ENCODE measurements around the gene TIPARP.

Gene TIPARP

DNA sequence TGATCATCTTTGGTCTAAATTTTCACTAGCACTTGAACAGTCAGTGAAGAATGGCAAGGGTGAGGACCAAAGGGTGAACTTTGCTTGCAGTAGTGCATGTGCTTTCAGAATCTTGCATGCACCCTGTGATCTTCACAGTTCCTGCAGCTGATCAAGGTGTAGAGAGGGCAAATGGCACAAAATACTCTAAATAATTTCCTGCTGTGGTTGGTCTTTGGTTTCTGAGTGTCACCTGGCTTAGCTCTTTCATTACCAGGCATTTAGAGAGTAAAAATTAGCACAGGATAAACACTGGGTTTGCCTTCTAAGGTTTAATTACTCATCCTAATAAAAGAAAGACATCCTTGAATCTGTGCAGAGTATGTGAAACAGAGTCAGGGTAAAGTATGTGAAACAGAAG, 11.4 kb downstream of the TIPARP start:
- Histone ChIP-seq H3K9me3 (ENCODE audit: insufficient read depth, low read depth, low read length) (no peaks in the 10 kb centered on the region), H3K4me2 (ENCODE audit: low read depth, low read length, poor library complexity, severe bottlenecking) (peak overlapping the region; percentile 41), H3K79me2 (ENCODE audit: insufficient read depth, low read length) (peaks cover 73% of the 10 kb centered on the region), H3F3A (ENCODE audit: low read depth) (no peaks in the 10 kb centered on the region), H3K4me3 (ENCODE audit: low read length, poor library complexity, severe bottlenecking) (peak overlapping the region; percentile 19), H2AFZ (ENCODE audit: low read length) (no peak overlapping the region), H3K27me3 (ENCODE audit: insufficient read depth, low read length, poor library complexity, severe bottlenecking) (no peaks in the 10 kb centered on the region), H4K20me1 (ENCODE audit: insufficient read depth, low read length, poor library complexity, severe bottlenecking) (peaks cover 45% of the 10 kb centered on the region), H3K9me2 (replicated peaks; ENCODE audit: low read depth, low read length) (no peaks in the 10 kb centered on the region), H3K36me3 (ENCODE audit: insufficient read depth, low read length) (no peaks in the 10 kb centered on the region), H3K4me1 (ENCODE audit: insufficient read depth, low read length, poor library complexity, severe bottlenecking) (peaks cover 56% of the 10 kb centered on the region), H3K9ac (ENCODE audit: low read depth, low read length, poor library complexity, severe bottlenecking) (no peak overlapping the region)
- TF ChIP-seq, protein P1, sequence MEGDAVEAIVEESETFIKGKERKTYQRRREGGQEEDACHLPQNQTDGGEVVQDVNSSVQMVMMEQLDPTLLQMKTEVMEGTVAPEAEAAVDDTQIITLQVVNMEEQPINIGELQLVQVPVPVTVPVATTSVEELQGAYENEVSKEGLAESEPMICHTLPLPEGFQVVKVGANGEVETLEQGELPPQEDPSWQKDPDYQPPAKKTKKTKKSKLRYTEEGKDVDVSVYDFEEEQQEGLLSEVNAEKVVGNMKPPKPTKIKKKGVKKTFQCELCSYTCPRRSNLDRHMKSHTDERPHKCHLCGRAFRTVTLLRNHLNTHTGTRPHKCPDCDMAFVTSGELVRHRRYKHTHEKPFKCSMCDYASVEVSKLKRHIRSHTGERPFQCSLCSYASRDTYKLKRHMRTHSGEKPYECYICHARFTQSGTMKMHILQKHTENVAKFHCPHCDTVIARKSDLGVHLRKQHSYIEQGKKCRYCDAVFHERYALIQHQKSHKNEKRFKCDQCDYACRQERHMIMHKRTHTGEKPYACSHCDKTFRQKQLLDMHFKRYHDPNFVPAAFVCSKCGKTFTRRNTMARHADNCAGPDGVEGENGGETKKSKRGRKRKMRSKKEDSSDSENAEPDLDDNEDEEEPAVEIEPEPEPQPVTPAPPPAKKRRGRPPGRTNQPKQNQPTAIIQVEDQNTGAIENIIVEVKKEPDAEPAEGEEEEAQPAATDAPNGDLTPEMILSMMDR (conservative IDR thresholded peaks at IDR 0.05; ENCODE audit: low read length), result no peak
- no peak for TF ChIP-seq EZH2phosphoT487 (IDR thresholded peaks at IDR 0.05; ENCODE audit: borderline replicate concordance)

DNA sequence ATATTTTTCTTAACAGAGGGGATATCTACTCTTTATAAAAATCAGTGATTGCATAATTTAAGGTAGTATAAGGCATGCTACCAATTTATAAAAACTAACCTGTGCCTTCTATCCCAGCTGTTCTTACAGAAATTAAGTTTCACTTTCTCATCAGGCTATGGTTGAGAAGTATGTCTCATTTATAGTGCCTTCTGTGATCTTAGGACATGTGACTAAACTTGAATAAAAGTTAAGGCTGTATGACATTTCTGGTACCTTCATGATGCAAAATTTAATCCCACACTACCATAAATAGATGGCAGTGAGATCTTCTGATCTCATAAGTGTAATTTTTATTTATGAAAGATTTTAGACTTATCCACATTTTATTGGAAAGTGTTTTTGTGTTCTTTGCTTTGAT, 12.6 kb downstream of the TIPARP start:
- Histone ChIP-seq H4K20me1 (ENCODE audit: insufficient read depth, low read length, poor library complexity, severe bottlenecking) (peaks cover 34% of the 10 kb centered on the region), H3K4me2 (ENCODE audit: low read depth, low read length, poor library complexity, severe bottlenecking) (peak overlapping the region; percentile 41), H3F3A (ENCODE audit: low read depth) (no peaks in the 10 kb centered on the region), H3K4me1 (ENCODE audit: insufficient read depth, low read length, poor library complexity, severe bottlenecking) (peaks cover 43% of the 10 kb centered on the region), H3K36me3 (ENCODE audit: insufficient read depth, low read length) (no peaks in the 10 kb centered on the region), H2AFZ (ENCODE audit: low read length) (no peak overlapping the region), H3K9me3 (ENCODE audit: insufficient read depth, low read depth, low read length) (no peaks in the 10 kb centered on the region), H3K9ac (ENCODE audit: low read depth, low read length, poor library complexity, severe bottlenecking) (no peak overlapping the region), H3K9me2 (replicated peaks; ENCODE audit: low read depth, low read length) (no peaks in the 10 kb centered on the region), H3K79me2 (ENCODE audit: insufficient read depth, low read length) (peaks cover 71% of the 10 kb centered on the region), H3K27me3 (ENCODE audit: insufficient read depth, low read length, poor library complexity, severe bottlenecking) (no peaks in the 10 kb centered on the region), H3K4me3 (ENCODE audit: low read length, poor library complexity, severe bottlenecking) (no peak overlapping the region)
- TF ChIP-seq, protein P1 (conservative IDR thresholded peaks at IDR 0.05; ENCODE audit: low read length), result no peak
- TF ChIP-seq EZH2phosphoT487 (IDR thresholded peaks at IDR 0.05; ENCODE audit: borderline replicate concordance), result no peak

DNA sequence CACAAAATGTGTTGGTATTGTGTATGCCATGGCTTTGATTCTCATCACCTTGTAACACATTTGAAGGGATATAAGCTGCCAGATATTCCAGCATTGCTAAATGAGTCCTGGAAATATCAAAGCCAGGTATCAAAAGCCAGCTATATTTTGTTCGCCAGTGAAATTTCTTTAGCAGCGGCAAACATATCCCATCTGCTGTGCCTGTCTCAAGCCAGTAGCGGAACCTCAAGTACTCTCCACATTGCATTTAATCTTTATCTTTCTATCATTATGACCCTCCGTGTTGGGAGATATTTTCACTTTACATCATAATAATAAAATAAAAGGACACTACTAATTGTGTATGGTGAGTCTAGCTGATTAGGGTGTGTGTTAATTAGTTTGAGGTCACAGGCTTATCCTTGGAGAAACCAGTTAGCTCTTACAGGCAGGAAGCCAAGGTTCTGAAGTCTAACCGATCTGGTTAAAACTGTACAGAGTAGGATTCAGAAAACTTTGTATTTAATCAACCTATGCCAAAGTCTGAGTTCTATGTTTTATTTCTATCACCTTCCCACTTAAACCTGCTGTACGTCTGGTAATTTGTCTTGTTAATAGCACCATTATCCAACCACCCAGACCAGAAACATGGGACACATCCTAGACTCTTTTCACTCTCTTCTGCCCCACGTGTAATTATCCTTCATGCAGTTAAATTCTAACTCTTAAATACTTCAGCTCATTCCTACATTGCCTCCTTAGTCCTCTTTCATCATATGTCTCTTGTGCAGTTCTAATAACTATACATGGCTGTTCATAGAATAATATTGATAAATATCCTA, 14.5 kb downstream of the TIPARP start:
- no peaks in the 10 kb centered on the region for H3K27me3 ChIP-seq (ENCODE audit: insufficient read depth, low read length, poor library complexity, severe bottlenecking)
- no peak overlapping the region for H2AFZ ChIP-seq (ENCODE audit: low read length)
- peaks cover 56% of the 10 kb centered on the region for H3K79me2 ChIP-seq (ENCODE audit: insufficient read depth, low read length)
- no peak overlapping the region for H3K4me2 ChIP-seq (ENCODE audit: low read depth, low read length, poor library complexity, severe bottlenecking)
- H3K36me3 ChIP-seq (ENCODE audit: insufficient read depth, low read length), result peaks cover under 1% of the 10 kb centered on the region; the same call in 1 of the 2 replicates
- peaks cover 31% of the 10 kb centered on the region for H3K4me1 ChIP-seq (ENCODE audit: insufficient read depth, low read length, poor library complexity, severe bottlenecking)
- H3K9me2 ChIP-seq (replicated peaks; ENCODE audit: low read depth, low read length), result no peaks in the 10 kb centered on the region
- no peaks in the 10 kb centered on the region for H3F3A ChIP-seq (ENCODE audit: low read depth)
- no peaks in the 10 kb centered on the region for H3K9me3 ChIP-seq (ENCODE audit: insufficient read depth, low read depth, low read length)
- H3K9ac ChIP-seq (ENCODE audit: low read depth, low read length, poor library complexity, severe bottlenecking), result no peak overlapping the region
- TF ChIP-seq, protein P1 (conservative IDR thresholded peaks at IDR 0.05; ENCODE audit: low read length), result no peak
- TF ChIP-seq EZH2phosphoT487 (IDR thresholded peaks at IDR 0.05; ENCODE audit: borderline replicate concordance), result no peak
- H3K4me3 ChIP-seq (ENCODE audit: low read length, poor library complexity, severe bottlenecking), result no peak overlapping the region
- H4K20me1 ChIP-seq (ENCODE audit: insufficient read depth, low read length, poor library complexity, severe bottlenecking), result peaks cover 26% of the 10 kb centered on the region
